ENCODE data around the gene ACSBG1. TPM values are rescaled to one million over a fixed set of nuclear protein-coding genes. Genes with fewer than 3 reads are reported as not detected.
A peak's percentile ranks its signal among the peaks of the same experiment; 100 is the strongest.

ACSBG1 gene
- polyA plus RNA-seq (2013, experiment 1 of 2), result 0.03 TPM
- polyA plus RNA-seq (2013, experiment 2 of 2), result not detected

DNA sequence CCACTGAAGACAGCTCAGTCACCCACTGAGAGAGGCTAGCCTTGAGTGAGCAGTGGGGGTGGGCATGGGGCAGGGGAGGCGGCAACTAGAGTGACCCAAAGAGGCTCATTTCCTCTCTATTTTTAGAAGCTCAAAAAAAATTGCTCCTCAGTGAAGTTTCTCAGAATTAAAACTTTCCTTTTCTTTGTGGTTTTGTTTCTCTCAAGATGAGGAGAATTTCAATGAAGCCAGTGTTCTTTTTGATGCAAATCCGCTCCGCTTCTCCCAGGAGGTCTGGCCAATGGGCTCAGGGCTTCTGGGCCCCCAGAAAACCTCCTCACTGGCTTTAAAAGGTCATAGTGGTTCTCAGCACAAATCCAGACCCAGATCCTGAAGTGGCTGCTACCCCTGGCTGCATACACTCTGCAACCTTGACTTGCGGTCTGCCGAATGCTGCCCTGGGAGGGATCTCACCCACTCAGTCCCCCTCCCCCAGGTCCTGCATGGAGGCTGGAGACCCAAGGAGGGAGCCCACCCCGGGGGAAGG is at the start of gene ACSBG1:
Gene ACSBG1, minus strand, starts transcription at position 51 of the 526 bp plus-strand sequence. CDS start 64 bp downstream, outside the sequence.
- no peaks in the 10 kb centered on the region for H3K4me1 ChIP-seq (ENCODE audit: control insufficient read depth, insufficient read depth, low read depth, low read length)
- 75% methylated on average over 5 of the region's 6 CpGs for WGBS
- H2AK5ac ChIP-seq (ENCODE audit: low read length, severe bottlenecking), result no peak within 1 kb of the TSS
- H2BK120ac ChIP-seq (ENCODE audit: low read depth, low read length), result no peak within 1 kb of the TSS
- H3K27ac ChIP-seq (ENCODE audit: low read length, poor library complexity, severe bottlenecking), result no peak within 1 kb of the TSS
- no peak within 1 kb of the TSS for H4K91ac ChIP-seq (ENCODE audit: low read length)
- no peak within 1 kb of the TSS for H3K4ac ChIP-seq (ENCODE audit: low read depth in 1 of 2, low read length in 2 of 2)
- H3K36me3 ChIP-seq (ENCODE audit: control insufficient read depth in 1 of 2, insufficient read depth in 2 of 2, low read depth in 1 of 2, low read length in 2 of 2), result no peaks in the 10 kb centered on the region
- no peak within 1 kb of the TSS for H3K4me2 ChIP-seq (ENCODE audit: low read length, poor library complexity, severe bottlenecking)
- no peaks in the 10 kb centered on the region for H3K9me3 ChIP-seq (ENCODE audit: control insufficient read depth, low read length)
- peaks cover 28 to 72% of the 10 kb centered on the region in 2 experiments for H3K27me3 ChIP-seq (ENCODE audit: control insufficient read depth in 1 of 2, insufficient read depth in 1 of 2, low read length in 2 of 2)
- no peak within 1 kb of the TSS for H2BK12ac ChIP-seq (ENCODE audit: low read length in 2 of 2)
- H3K9ac ChIP-seq (ENCODE audit: low read length), result no peak within 1 kb of the TSS
- H3K18ac ChIP-seq (ENCODE audit: low read depth in 1 of 2, low read length in 2 of 2), result no peak within 1 kb of the TSS
- no peak within 1 kb of the TSS for H2BK15ac ChIP-seq (ENCODE audit: low read depth, poor library complexity, severe bottlenecking)
- DNase-seq, result no peak
- H2BK5ac ChIP-seq (ENCODE audit: low read depth, low read length, poor library complexity, severe bottlenecking), result no peak within 1 kb of the TSS
- no peak within 1 kb of the TSS for H2AFZ ChIP-seq (ENCODE audit: low read depth, low read length)
- no peak within 1 kb of the TSS for H3K23ac ChIP-seq (ENCODE audit: low read length in 2 of 2)
- H3K4me3 ChIP-seq (ENCODE audit: insufficient read depth in 1 of 2, low read depth in 1 of 2, low read length in 2 of 2), result no peak within 1 kb of the TSS
- no peaks in the 10 kb centered on the region for H3K79me1 ChIP-seq (replicated peaks; ENCODE audit: low read length, poor library complexity, severe bottlenecking)
- no peak within 1 kb of the TSS for H3K14ac ChIP-seq (ENCODE audit: low read length in 2 of 2)
- H4K8ac ChIP-seq (ENCODE audit: low read length), result no peak within 1 kb of the TSS

DNA sequence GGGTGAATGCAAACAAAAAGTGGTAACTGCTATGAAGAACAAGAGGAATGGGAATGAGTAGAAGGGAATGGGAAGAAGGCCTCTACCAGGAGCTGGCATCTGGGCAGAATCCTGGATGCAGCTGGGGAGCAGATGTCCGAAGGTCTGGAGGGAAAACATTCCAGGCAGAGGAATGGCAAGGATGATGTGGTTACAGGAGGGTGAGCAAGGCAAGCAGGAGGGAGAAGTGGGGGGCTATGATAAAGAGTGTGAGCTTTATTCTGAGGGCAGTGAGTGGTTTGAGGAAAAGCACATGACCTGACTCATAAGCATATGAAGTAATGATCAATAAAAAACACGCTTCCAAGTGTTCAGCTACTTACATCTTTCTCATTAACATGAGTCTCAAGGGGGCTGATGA is 48.0 kb upstream of the ACSBG1 start:
- Histone ChIP-seq H3K23ac (ENCODE audit: low read length in 2 of 2) (no peak overlapping the region), H3K4me1 (ENCODE audit: control insufficient read depth, insufficient read depth, low read depth, low read length) (peaks cover 3% of the 10 kb centered on the region), H4K91ac (ENCODE audit: low read length) (no peak overlapping the region), H2BK12ac (ENCODE audit: low read length in 2 of 2) (no peak overlapping the region), H3K27me3 (ENCODE audit: control insufficient read depth in 1 of 2, insufficient read depth in 1 of 2, low read length in 2 of 2) (no peaks in the 10 kb centered on the region), H3K4ac (ENCODE audit: low read depth in 1 of 2, low read length in 2 of 2) (no peak overlapping the region), H3K18ac (ENCODE audit: low read depth in 1 of 2, low read length in 2 of 2) (no peak overlapping the region), H4K8ac (ENCODE audit: low read length) (no peak overlapping the region), H3K14ac (ENCODE audit: low read length in 2 of 2) (no peak overlapping the region), H3K4me3 (ENCODE audit: insufficient read depth in 1 of 2, low read depth in 1 of 2, low read length in 2 of 2) (no peak overlapping the region), H2BK120ac (ENCODE audit: low read depth, low read length) (no peak overlapping the region), H3K27ac (ENCODE audit: low read length, poor library complexity, severe bottlenecking) (no peak overlapping the region), H2BK15ac (ENCODE audit: low read depth, poor library complexity, severe bottlenecking) (no peak overlapping the region), H2BK5ac (ENCODE audit: low read depth, low read length, poor library complexity, severe bottlenecking) (no peak overlapping the region), H2AFZ (ENCODE audit: low read depth, low read length) (no peak overlapping the region), H3K79me1 (replicated peaks; ENCODE audit: low read length, poor library complexity, severe bottlenecking) (peaks cover 9% of the 10 kb centered on the region), H3K36me3 (ENCODE audit: control insufficient read depth in 1 of 2, insufficient read depth in 2 of 2, low read depth in 1 of 2, low read length in 2 of 2) (peaks cover 36 to 80% of the 10 kb centered on the region in 2 experiments), H3K4me2 (ENCODE audit: low read length, poor library complexity, severe bottlenecking) (no peak overlapping the region), H2AK5ac (ENCODE audit: low read length, severe bottlenecking) (no peak overlapping the region), H3K9me3 (ENCODE audit: control insufficient read depth, low read length) (no peaks in the 10 kb centered on the region), H3K9ac (ENCODE audit: low read length) (peak overlapping the region; percentile 50)
- no peak for DNase-seq
- 97% methylated on average over 2 of the region's 2 CpGs for WGBS

GRCh38 chr15:78280319-78281072 is 46.1 kb upstream of the ACSBG1 start:
- no peak overlapping the region for H2AFZ ChIP-seq (ENCODE audit: low read depth, low read length)
- no peak overlapping the region for H4K91ac ChIP-seq (ENCODE audit: low read length)
- 96% methylated on average over 13 of the region's 13 CpGs for WGBS
- H2BK15ac ChIP-seq (ENCODE audit: low read depth, poor library complexity, severe bottlenecking), result no peak overlapping the region
- no peak overlapping the region for H3K14ac ChIP-seq (ENCODE audit: low read length in 2 of 2)
- no peak overlapping the region for H3K9ac ChIP-seq (ENCODE audit: low read length)
- H3K27ac ChIP-seq (ENCODE audit: low read length, poor library complexity, severe bottlenecking), result no peak overlapping the region
- H3K18ac ChIP-seq (ENCODE audit: low read depth in 1 of 2, low read length in 2 of 2), result no peak overlapping the region
- no peak overlapping the region for H2BK120ac ChIP-seq (ENCODE audit: low read depth, low read length)
- peaks cover 6% of the 10 kb centered on the region for H3K79me1 ChIP-seq (replicated peaks; ENCODE audit: low read length, poor library complexity, severe bottlenecking)
- no peak overlapping the region for H2BK12ac ChIP-seq (ENCODE audit: low read length in 2 of 2)
- DNase-seq, result no peak
- no peak overlapping the region for H3K4me3 ChIP-seq (ENCODE audit: insufficient read depth in 1 of 2, low read depth in 1 of 2, low read length in 2 of 2)
- H3K4me2 ChIP-seq (ENCODE audit: low read length, poor library complexity, severe bottlenecking), result no peak overlapping the region
- H3K9me3 ChIP-seq (ENCODE audit: control insufficient read depth, low read length), result no peaks in the 10 kb centered on the region
- no peak overlapping the region for H2AK5ac ChIP-seq (ENCODE audit: low read length, severe bottlenecking)
- no peak overlapping the region for H4K8ac ChIP-seq (ENCODE audit: low read length)
- H3K23ac ChIP-seq (ENCODE audit: low read length in 2 of 2), result no peak overlapping the region
- H3K27me3 ChIP-seq (ENCODE audit: control insufficient read depth in 1 of 2, insufficient read depth in 1 of 2, low read length in 2 of 2), result no peaks in the 10 kb centered on the region
- peaks cover 8% of the 10 kb centered on the region for H3K4me1 ChIP-seq (ENCODE audit: control insufficient read depth, insufficient read depth, low read depth, low read length)
- H2BK5ac ChIP-seq (ENCODE audit: low read depth, low read length, poor library complexity, severe bottlenecking), result no peak overlapping the region
- H3K36me3 ChIP-seq (ENCODE audit: control insufficient read depth in 1 of 2, insufficient read depth in 2 of 2, low read depth in 1 of 2, low read length in 2 of 2), result peaks cover 29 to 61% of the 10 kb centered on the region in 2 experiments
- H3K4ac ChIP-seq (ENCODE audit: low read depth in 1 of 2, low read length in 2 of 2), result no peak overlapping the region

DNA sequence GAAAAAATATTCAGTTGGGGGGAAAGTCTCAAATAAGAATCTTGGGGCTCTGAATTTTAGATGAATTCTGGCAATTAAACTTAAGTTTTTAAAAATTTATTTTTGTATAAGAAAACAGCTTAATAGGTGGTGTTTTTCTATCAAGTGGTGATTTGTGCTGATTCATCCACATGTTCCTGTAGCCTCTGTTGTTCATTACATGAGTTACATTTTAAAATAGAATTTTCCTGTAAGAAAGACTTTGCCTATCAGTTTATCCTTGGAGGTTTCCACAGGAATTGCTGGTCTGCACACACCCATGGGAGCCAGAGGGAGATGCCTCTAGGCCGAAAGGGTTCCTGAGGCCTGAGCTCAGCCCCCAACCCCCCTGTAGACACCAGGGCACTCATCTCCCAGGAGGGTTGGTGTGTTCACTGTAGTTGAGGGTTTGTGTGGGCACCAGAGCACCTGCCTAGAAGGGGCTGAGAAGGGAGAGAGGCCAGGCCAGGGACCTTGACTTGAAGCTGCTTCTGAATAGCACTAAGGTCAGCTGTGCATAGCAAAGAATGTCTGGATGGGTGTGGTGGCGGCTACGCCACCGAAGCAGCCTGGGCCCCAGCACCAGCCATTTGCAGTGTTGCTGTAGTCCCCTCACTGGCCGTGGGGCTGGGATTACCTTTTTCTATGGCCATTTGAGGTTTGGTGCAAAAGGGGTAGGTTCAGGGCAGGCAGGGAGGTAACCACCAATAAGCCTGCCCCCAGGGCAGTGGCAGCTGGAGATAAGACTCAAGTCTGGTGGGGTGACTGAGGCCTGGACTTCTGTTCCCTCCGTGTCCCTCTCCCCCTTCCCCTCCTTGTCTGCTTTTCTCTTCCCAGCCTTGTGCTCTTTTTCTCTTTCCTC is 41.9 kb upstream of the ACSBG1 start:
- Histone ChIP-seq H3K4me1 (ENCODE audit: control insufficient read depth, insufficient read depth, low read depth, low read length) (peaks cover 8% of the 10 kb centered on the region), H2AFZ (ENCODE audit: low read depth, low read length) (no peak overlapping the region), H3K9me3 (ENCODE audit: control insufficient read depth, low read length) (no peaks in the 10 kb centered on the region), H3K23ac (ENCODE audit: low read length in 2 of 2) (no peak overlapping the region), H3K9ac (ENCODE audit: low read length) (peak overlapping the region; percentile 36), H2BK15ac (ENCODE audit: low read depth, poor library complexity, severe bottlenecking) (peak overlapping the region; percentile 27), H3K4me3 (ENCODE audit: insufficient read depth in 1 of 2, low read depth in 1 of 2, low read length in 2 of 2) (no peak overlapping the region), H2BK120ac (ENCODE audit: low read depth, low read length) (no peak overlapping the region), H2AK5ac (ENCODE audit: low read length, severe bottlenecking) (peak overlapping the region; percentile 54), H3K36me3 (ENCODE audit: control insufficient read depth in 1 of 2, insufficient read depth in 2 of 2, low read depth in 1 of 2, low read length in 2 of 2) (peaks cover 14 to 32% of the 10 kb centered on the region in 2 experiments), H3K79me1 (replicated peaks; ENCODE audit: low read length, poor library complexity, severe bottlenecking) (no peaks in the 10 kb centered on the region), H3K4me2 (ENCODE audit: low read length, poor library complexity, severe bottlenecking) (no peak overlapping the region), H2BK5ac (ENCODE audit: low read depth, low read length, poor library complexity, severe bottlenecking) (no peak overlapping the region), H4K8ac (ENCODE audit: low read length) (peak overlapping the region; percentile 21), H2BK12ac (ENCODE audit: low read length in 2 of 2) (no peak overlapping the region), H3K27ac (ENCODE audit: low read length, poor library complexity, severe bottlenecking) (peak overlapping the region; percentile 30), H4K91ac (ENCODE audit: low read length) (peak overlapping the region; percentile 45), H3K27me3 (ENCODE audit: control insufficient read depth in 1 of 2, insufficient read depth in 1 of 2, low read length in 2 of 2) (peaks cover 0 to 3% of the 10 kb centered on the region in 2 experiments), H3K18ac (ENCODE audit: low read depth in 1 of 2, low read length in 2 of 2) (no peak overlapping the region), H3K4ac (ENCODE audit: low read depth in 1 of 2, low read length in 2 of 2) (no peak overlapping the region), H3K14ac (ENCODE audit: low read length in 2 of 2) (no peak overlapping the region)
- WGBS, result 81% methylated on average over 6 of the region's 6 CpGs
- no peak for DNase-seq
